Islet precursor cell (in vitro differentiated cells): ENCODE results near the gene ZBTB32.
"Not testable (repeated sequence)": the region's sequence is repeated elsewhere in the genome, so short reads cannot be mapped to it uniquely, and the experiment has no call there.

Source experiments
- DNase-seq: peaks from one replicate; pipeline ENCODE4 v3.0.0-alpha.2; 2018

The ZBTB32 gene

DNA sequence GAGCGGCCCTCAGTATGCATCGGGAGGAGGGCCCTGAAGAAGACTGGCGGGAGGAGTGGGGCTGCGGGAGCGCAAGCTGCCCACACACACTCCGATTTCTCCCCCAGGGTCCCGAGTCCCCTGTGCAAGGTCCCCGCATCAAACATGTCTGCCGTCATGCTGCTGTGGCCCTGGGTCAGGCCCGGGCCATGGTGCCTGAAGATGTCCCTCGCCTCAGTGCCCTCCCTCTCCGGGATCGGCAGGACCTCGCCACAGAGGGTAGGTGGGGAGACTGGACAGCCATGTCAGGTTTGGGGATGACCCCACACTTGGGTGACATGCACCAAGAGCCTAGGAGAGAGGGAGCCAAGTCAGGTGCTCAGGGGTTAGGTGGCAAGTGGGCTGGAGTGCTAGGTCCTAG is 18.1 kb downstream of the ZBTB32 start:
- no peak for DNase-seq

GRCh38 chr19:35722897-35723296 is 18.5 kb downstream of the ZBTB32 start:
- DNase-seq: no peak

DNA sequence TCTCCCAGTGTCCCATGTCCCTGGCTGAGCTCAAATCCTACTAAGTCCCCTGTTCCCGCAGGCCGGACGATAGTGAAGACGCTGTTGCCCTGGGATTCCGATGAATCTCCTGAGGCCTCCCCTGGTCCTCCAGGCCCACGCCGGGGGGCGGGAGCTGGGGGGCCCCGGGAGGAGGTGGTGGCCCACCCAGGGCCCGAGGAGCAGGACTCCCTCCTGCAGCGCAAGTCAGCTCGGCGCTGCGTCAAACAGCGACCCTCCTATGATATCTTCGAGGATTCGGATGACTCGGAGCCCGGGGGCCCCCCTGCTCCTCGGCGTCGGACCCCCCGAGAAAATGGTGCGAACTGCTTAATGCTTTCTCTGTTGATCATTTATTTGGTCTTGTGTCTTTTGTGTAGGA is 19.3 kb downstream of the ZBTB32 start:
- no peak for DNase-seq

DNA sequence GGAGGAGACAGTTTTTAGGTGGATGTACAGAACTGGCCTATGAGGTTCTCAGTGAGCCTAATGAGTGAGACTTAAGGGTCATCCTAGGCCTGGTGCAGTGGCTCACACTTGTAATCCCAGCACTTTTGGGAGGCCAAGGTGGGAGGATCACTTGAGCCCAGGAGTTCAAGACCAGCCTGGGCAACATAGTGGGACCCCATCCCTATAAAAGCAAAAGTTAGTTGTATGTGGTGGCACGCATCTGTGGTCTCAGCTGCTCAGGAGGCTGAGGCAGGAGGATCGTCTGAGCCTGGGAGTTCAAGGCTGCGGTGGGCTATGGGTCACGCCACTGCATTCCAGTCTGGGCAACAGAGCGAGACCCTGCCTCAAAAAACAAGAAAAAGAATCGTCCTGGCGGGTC is 19.8 kb downstream of the ZBTB32 start:
- DNase-seq: not testable (repeated sequence)

- no peak for DNase-seq
These were observed 20.2 kb downstream of the ZBTB32 start for GRCh38 chr19:35724560-35724959.

- no peak for DNase-seq
These were observed 21.0 kb downstream of the ZBTB32 start for GRCh38 chr19:35725216-35725861.

GRCh38 chr19:35727053-35727955 is 22.9 kb downstream of the ZBTB32 start:
- DNase-seq: no peak

DNA sequence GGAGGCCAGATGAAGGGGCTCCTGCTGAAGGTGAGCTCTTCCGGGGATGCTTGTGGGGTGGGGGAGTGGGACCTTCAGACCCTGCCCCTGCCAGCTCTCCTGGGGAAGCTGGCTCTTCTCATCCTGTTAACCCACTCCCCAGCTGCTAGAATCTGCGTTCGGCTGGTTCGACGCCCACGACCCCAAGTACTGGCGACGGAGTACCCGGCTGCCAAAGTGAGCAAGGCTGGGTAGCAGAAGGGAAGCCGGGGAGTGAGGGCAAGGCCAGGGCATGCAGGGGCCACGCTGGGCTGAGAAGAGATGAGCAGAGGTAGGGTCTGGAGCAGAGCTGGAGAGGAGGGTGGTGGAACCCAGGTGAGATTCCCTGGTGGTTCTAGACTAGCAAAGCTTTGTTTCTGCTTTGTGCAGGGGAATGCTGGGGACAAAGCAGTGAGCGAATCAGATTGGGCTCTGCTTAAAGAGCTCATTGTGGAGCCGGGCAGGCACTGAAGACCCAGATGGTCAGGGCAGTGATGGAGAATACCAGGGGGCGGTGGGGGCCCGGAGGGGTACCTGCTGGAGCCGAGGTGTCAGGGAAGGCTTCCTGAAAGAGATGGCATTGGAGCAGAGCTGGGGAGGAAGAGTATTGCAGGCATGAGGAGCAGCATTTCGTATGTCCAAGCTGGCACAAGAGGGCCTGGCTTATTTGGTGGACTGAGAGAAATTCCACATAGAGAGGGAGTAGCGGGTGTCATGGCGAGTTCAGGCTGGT is 23.8 kb downstream of the ZBTB32 start:
- no peak for DNase-seq

DNA sequence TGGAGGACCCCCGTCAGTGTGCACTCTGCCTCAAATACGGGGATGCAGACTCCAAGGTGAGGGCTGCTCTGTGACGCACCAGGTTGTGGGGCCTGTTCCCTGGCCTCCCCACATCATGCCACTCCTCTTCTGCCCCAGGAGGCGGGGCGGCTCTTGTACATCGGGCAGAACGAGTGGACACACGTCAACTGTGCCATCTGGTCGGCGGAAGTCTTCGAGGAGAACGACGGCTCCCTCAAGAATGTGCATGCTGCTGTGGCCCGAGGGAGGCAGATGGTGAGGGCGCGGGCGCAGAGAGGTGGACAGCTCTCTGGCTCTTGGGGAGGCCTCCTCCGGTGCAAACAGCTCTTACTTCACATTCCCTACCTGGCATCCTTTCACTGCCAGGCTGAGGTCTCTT is 24.7 kb downstream of the ZBTB32 start:
- DNase-seq: no peak

- DNase-seq: no peak
These were observed 25.4 kb downstream of the ZBTB32 start for GRCh38 chr19:35729763-35730162.

GRCh38 chr19:35730326-35730725 is 26.0 kb downstream of the ZBTB32 start:
- no peak for DNase-seq

GRCh38 chr19:35731353-35731752 is 27.0 kb downstream of the ZBTB32 start:
- no peak for DNase-seq

DNA sequence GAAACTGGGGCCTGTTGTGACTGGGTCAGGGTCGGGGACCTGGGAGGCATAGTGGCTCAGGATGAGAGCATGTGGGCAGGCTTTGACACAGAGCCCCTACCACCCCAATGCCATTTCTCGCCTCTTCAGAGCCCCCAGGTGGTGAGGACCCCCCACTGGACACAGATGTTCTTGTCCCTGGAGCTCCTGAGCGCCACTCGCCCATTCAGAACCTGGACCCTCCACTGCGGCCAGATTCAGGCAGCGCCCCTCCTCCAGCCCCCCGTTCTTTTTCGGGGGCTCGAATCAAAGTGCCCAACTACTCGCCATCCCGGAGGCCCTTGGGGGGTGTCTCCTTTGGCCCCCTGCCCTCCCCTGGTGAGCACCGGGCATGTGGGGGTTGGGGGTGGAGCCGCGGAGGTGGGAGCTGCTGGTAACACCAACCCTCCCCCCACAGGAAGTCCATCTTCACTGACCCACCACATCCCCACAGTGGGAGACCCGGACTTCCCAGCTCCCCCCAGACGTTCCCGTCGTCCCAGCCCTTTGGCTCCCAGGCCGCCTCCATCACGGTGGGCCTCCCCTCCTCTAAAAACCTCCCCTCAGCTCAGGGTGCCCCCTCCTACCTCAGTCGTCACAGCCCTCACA is 27.5 kb downstream of the ZBTB32 start:
- DNase-seq: no peak

DNA sequence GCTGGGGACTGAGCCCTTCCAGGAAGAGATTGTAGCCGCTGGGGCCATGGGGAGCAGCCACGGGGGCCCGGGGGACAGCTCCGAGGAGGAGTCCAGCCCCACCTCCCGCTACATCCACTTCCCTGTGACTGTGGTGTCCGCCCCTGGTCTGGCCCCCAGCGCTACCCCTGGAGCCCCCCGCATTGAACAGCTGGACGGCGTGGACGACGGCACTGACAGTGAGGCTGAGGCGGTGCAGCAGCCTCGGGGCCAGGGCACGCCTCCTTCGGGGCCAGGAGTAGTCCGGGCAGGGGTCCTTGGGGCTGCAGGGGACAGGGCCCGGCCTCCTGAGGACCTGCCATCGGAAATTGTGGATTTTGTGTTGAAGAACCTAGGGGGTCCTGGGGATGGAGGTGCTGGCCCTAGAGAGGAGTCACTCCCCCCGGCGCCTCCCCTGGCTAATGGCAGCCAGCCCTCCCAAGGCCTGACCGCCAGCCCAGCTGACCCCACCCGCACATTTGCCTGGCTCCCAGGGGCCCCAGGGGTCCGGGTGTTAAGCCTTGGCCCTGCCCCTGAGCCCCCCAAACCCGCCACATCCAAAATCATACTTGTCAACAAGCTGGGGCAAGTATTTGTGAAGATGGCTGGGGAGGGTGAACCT is 28.3 kb downstream of the ZBTB32 start:
- no peak for DNase-seq

GRCh38 chr19:35733180-35734125 is 29.1 kb downstream of the ZBTB32 start:
- no peak for DNase-seq

DNA sequence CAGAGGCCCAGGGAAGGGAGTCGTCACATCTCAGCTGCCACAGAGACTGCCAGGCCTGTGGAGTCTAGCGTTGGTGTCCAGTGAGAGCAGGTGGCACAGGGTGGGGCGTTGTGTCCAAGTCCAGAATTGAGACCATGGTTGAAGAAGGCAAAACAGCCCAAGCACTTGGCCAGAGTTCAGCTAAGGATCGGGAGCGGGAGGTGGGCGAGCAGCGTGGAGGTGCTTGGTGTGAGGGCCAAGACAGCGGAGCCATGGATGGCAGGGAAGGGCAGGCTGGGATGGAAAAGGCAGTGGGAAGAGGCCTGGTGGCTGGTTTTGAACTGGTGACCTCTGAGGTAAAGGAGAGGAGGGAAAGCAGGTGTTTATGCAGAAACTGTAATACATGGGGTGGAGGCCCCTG is 29.9 kb downstream of the ZBTB32 start:
- no peak for DNase-seq

GRCh38 chr19:35734889-35735288 is 30.5 kb downstream of the ZBTB32 start:
- DNase-seq: no peak

DNA sequence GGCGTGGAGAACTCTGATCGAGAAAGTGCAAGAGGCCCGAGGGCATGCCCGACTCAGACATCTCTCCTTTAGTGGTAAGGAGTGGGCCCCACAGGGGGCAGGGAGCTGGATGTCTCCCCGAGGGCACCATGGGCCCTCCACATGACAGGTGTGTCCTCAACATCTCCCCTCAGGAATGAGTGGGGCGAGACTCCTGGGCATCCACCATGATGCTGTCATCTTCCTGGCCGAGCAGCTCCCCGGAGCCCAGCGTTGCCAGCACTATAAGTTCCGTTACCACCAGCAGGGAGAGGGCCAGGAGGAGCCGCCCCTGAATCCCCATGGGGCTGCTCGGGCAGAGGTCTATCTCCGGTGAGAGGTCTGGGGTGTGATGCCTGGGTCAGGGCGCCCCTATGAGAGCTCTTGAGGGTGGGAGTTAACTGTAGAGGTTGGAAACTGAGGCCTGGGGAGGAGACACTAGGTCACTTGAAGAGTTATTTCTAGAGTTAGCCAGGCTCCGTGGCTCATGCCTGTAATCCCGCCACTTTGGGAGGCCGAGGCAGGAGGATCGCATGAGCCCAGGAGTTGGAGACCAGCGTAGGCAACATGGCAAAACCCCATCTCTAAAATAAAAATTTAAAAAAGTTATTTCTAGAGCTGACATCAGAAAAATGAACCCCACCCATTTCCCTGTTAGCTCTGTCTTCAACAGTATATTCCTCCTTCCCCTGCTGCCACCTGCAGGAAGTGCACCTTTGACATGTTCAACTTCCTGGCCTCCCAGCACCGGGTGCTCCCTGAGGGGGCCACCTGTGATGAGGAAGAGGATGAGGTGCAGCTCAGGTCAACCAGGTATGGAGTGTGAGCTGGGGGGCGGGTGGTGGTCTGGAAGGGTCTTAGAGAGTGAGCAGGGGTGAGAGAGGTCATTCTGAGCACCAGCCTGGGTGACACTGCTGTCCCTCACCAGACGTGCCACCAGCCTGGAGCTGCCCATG is 32.8 kb downstream of the ZBTB32 start:
- DNase-seq: no peak

DNA sequence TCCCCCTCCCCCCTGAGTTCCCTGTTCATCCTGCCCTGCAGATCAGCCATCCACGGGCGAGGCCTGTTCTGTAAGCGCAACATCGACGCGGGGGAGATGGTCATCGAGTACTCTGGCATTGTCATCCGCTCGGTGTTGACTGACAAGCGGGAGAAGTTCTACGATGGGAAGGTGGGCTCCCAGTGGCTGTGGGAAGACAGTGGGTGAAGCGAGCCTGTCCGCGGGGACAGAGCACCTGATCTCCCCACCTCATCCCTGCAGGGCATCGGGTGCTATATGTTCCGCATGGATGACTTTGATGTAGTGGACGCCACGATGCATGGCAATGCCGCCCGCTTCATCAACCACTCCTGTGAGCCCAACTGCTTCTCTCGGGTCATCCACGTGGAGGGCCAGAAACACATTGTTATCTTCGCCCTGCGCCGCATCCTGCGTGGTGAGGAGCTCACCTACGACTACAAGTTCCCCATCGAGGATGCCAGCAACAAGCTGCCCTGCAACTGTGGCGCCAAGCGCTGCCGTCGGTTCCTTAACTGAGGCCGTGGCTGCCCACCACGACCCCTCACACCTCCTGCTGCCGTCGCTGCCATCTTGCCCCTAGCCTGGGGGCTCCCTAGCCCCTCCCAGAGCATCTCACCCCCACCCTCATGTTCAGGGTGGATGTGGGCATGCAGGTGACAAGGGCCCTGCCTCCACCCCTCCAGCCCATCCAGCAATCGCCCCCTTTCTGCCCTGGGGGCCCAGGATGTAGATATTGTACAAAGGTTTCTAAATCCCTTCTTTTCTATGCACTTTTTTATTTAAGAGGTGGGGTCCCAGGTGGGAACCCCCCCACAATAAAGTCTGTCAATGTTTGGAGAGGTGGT is 33.9 kb downstream of the ZBTB32 start:
- DNase-seq: no peak
